Measurements from ENCODE around the gene TMPRSS9.

DNA sequence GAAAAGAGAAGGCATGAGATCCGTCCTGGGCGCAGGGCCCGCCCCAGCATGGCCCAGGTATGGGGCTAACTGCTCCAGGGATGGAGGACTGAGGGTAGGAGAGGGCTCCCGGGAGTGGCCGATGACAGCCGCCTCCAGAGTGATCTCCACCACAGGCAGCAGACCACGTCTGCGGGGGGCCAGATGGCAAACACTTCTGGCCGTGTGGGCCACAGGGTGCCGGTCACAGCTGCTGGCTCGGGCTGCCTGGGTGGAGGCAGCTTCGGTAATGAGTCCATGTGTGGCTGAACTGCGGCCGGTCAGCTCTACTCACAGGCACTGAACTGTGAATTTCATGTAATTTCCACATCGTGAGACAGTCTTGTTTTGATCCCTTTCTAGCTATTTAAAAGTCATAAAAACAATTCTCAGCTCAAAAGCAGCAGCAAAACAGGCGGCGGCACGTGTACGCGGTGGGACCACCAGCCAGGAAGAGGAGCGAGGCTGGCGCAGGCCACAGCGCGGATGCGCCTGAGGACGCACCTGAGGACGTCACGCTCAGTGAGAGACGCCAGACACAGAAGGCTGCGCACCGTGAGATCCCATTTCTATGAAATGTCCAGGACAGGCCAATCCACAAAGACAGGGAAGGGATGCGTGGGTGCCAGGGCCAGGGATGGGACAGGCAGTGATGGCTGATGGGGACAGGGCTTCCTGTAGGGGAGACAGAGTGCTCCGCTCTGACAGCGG lies 35.7 kb upstream of the TMPRSS9 start:
- no peak for TF ChIP-seq EZH2 (IDR thresholded peaks at IDR 0.05; ENCODE audit: borderline replicate concordance, low read length)
- TF ChIP-seq, protein P1, sequence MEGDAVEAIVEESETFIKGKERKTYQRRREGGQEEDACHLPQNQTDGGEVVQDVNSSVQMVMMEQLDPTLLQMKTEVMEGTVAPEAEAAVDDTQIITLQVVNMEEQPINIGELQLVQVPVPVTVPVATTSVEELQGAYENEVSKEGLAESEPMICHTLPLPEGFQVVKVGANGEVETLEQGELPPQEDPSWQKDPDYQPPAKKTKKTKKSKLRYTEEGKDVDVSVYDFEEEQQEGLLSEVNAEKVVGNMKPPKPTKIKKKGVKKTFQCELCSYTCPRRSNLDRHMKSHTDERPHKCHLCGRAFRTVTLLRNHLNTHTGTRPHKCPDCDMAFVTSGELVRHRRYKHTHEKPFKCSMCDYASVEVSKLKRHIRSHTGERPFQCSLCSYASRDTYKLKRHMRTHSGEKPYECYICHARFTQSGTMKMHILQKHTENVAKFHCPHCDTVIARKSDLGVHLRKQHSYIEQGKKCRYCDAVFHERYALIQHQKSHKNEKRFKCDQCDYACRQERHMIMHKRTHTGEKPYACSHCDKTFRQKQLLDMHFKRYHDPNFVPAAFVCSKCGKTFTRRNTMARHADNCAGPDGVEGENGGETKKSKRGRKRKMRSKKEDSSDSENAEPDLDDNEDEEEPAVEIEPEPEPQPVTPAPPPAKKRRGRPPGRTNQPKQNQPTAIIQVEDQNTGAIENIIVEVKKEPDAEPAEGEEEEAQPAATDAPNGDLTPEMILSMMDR (IDR thresholded peaks at IDR 0.05; ENCODE audit: low read length), result no peak
